T-helper 1 cell treated with Interleukin-12 subunit alpha and Interleukin-12 subunit beta and Interleukin-4 antibody, amounts not matched to agents 30 μg/mL and 1 μg/mL, for 36 hours (primary cell): ENCODE results near the gene ACCSL.

ENCODE experiments used
- H3K27ac Mint-ChIP-seq: one replicate; pipeline ENCODE4 v1.8.0; 2021; ENCODE audit warnings: mild to moderate bottlenecking, mixed read lengths
- H3K27me3 Mint-ChIP-seq: one replicate; pipeline ENCODE4 v1.8.0; 2021; ENCODE audit warnings: low read depth, mixed read lengths
- H3K36me3 Mint-ChIP-seq: one replicate; pipeline ENCODE4 v1.8.0; 2021; ENCODE audit warnings: low read depth, mixed read lengths
- H3K4me1 Mint-ChIP-seq: one replicate; pipeline ENCODE4 v1.8.0; 2021; ENCODE audit warnings: low read depth, mixed read lengths
- H3K4me3 Mint-ChIP-seq: one replicate; pipeline ENCODE4 v1.8.0; 2021; ENCODE audit warnings: mild to moderate bottlenecking, moderate library complexity, mixed read lengths
- H3K9me3 Mint-ChIP-seq: one replicate; pipeline ENCODE4 v1.8.0; 2021; ENCODE audit warnings: mixed read lengths

The ACCSL gene

GRCh38 chr11:44047931-44048431 lies at the start of gene ACCSL:
Gene ACCSL, plus strand, starts transcription at chr11:44047981. Its CDS starts 56 bp downstream, at chr11:44048037.
- Mint-ChIP-seq H3K9me3 (no peaks in the 10 kb centered on the region), H3K4me3 (no peak within 1 kb of the TSS), H3K4me1 (no peaks in the 10 kb centered on the region), H3K27ac (no peak within 1 kb of the TSS), H3K36me3 (no peaks in the 10 kb centered on the region), H3K27me3 (peaks cover 4% of the 10 kb centered on the region)

GRCh38 chr11:43998308-43998707 lies 49.5 kb upstream of the ACCSL start:
- no peaks in the 10 kb centered on the region for H3K4me1 Mint-ChIP-seq
- H3K4me3 Mint-ChIP-seq: no peak overlapping the region
- H3K27me3 Mint-ChIP-seq: peaks cover 5% of the 10 kb centered on the region
- no peaks in the 10 kb centered on the region for H3K9me3 Mint-ChIP-seq
- no peaks in the 10 kb centered on the region for H3K36me3 Mint-ChIP-seq
- no peak overlapping the region for H3K27ac Mint-ChIP-seq

- Mint-ChIP-seq H3K4me3 (no peak overlapping the region), H3K27me3 (peaks cover 5% of the 10 kb centered on the region), H3K27ac (no peak overlapping the region), H3K9me3 (no peaks in the 10 kb centered on the region), H3K36me3 (no peaks in the 10 kb centered on the region), H3K4me1 (no peaks in the 10 kb centered on the region)
Observed at GRCh38 chr11:44000731-44001130, 47.0 kb upstream of the ACCSL start.

- Mint-ChIP-seq H3K36me3 (no peaks in the 10 kb centered on the region), H3K27me3 (peaks cover 5% of the 10 kb centered on the region), H3K9me3 (no peaks in the 10 kb centered on the region), H3K27ac (no peak overlapping the region), H3K4me1 (no peaks in the 10 kb centered on the region), H3K4me3 (no peak overlapping the region)
Observed at GRCh38 chr11:44002191-44003093, 45.3 kb upstream of the ACCSL start.

GRCh38 chr11:44003736-44004451 lies 43.9 kb upstream of the ACCSL start:
- H3K9me3 Mint-ChIP-seq: no peaks in the 10 kb centered on the region
- no peak overlapping the region for H3K27ac Mint-ChIP-seq
- H3K4me1 Mint-ChIP-seq: no peaks in the 10 kb centered on the region
- peaks cover 5% of the 10 kb centered on the region for H3K27me3 Mint-ChIP-seq
- H3K4me3 Mint-ChIP-seq: no peak overlapping the region
- no peaks in the 10 kb centered on the region for H3K36me3 Mint-ChIP-seq

GRCh38 chr11:44004452-44005062 lies 43.2 kb upstream of the ACCSL start:
- Mint-ChIP-seq H3K9me3 (no peaks in the 10 kb centered on the region), H3K4me1 (no peaks in the 10 kb centered on the region), H3K36me3 (no peaks in the 10 kb centered on the region), H3K27ac (no peak overlapping the region), H3K4me3 (no peak overlapping the region), H3K27me3 (peaks cover 5% of the 10 kb centered on the region)

- Mint-ChIP-seq H3K9me3 (no peaks in the 10 kb centered on the region), H3K4me1 (no peaks in the 10 kb centered on the region), H3K4me3 (no peak overlapping the region), H3K36me3 (no peaks in the 10 kb centered on the region), H3K27me3 (peaks cover 5% of the 10 kb centered on the region), H3K27ac (no peak overlapping the region)
Observed at GRCh38 chr11:44005063-44005701, 42.6 kb upstream of the ACCSL start.

- no peaks in the 10 kb centered on the region for H3K9me3 Mint-ChIP-seq
- H3K27me3 Mint-ChIP-seq: peaks cover 5% of the 10 kb centered on the region
- no peaks in the 10 kb centered on the region for H3K4me1 Mint-ChIP-seq
Observed at GRCh38 chr11:44005956-44006355, 41.8 kb upstream of the ACCSL start.

GRCh38 chr11:44006917-44007361 lies 40.8 kb upstream of the ACCSL start:
- peaks cover 5% of the 10 kb centered on the region for H3K27me3 Mint-ChIP-seq

More at GRCh38 chr11:44005956-44006355, 41.8 kb upstream of the ACCSL start:
- Mint-ChIP-seq H3K4me3 (no peak overlapping the region), H3K36me3 (no peaks in the 10 kb centered on the region), H3K27ac (no peak overlapping the region)

GRCh38 chr11:44007481-44008087 lies 40.2 kb upstream of the ACCSL start:
- Mint-ChIP-seq H3K9me3 (no peaks in the 10 kb centered on the region), H3K36me3 (no peaks in the 10 kb centered on the region), H3K4me1 (no peaks in the 10 kb centered on the region), H3K4me3 (no peak overlapping the region), H3K27ac (no peak overlapping the region), H3K27me3 (peaks cover 3% of the 10 kb centered on the region)

More at GRCh38 chr11:44006917-44007361, 40.8 kb upstream of the ACCSL start:
- Mint-ChIP-seq H3K27ac (no peak overlapping the region), H3K36me3 (no peaks in the 10 kb centered on the region), H3K4me1 (no peaks in the 10 kb centered on the region), H3K9me3 (no peaks in the 10 kb centered on the region), H3K4me3 (no peak overlapping the region)

- no peaks in the 10 kb centered on the region for H3K36me3 Mint-ChIP-seq
- H3K27ac Mint-ChIP-seq: no peak overlapping the region
- H3K9me3 Mint-ChIP-seq: no peaks in the 10 kb centered on the region
- no peaks in the 10 kb centered on the region for H3K27me3 Mint-ChIP-seq
- H3K4me1 Mint-ChIP-seq: no peaks in the 10 kb centered on the region
- no peak overlapping the region for H3K4me3 Mint-ChIP-seq
Observed at GRCh38 chr11:44008088-44008501, 39.7 kb upstream of the ACCSL start.

GRCh38 chr11:44008698-44009097 lies 39.1 kb upstream of the ACCSL start:
- Mint-ChIP-seq H3K9me3 (no peaks in the 10 kb centered on the region), H3K27ac (no peak overlapping the region), H3K27me3 (no peaks in the 10 kb centered on the region), H3K4me1 (no peaks in the 10 kb centered on the region), H3K36me3 (no peaks in the 10 kb centered on the region), H3K4me3 (no peak overlapping the region)

- peaks cover 3% of the 10 kb centered on the region for H3K27me3 Mint-ChIP-seq
- no peaks in the 10 kb centered on the region for H3K36me3 Mint-ChIP-seq
- H3K4me3 Mint-ChIP-seq: no peak overlapping the region
- H3K27ac Mint-ChIP-seq: no peak overlapping the region
- no peaks in the 10 kb centered on the region for H3K9me3 Mint-ChIP-seq
- H3K4me1 Mint-ChIP-seq: no peaks in the 10 kb centered on the region
Observed at GRCh38 chr11:44010789-44011251, 37.0 kb upstream of the ACCSL start.

GRCh38 chr11:44011797-44012196 lies 36.0 kb upstream of the ACCSL start:
- H3K4me1 Mint-ChIP-seq: no peaks in the 10 kb centered on the region
- H3K27me3 Mint-ChIP-seq: peaks cover 3% of the 10 kb centered on the region
- no peaks in the 10 kb centered on the region for H3K9me3 Mint-ChIP-seq
- no peak overlapping the region for H3K4me3 Mint-ChIP-seq
- no peak overlapping the region for H3K27ac Mint-ChIP-seq
- H3K36me3 Mint-ChIP-seq: no peaks in the 10 kb centered on the region
